B cell (primary cell): ENCODE results near the gene SCYGR1. TPM values are rescaled to one million over a fixed set of nuclear protein-coding genes. Genes with fewer than 3 reads are reported as not detected.

Experiments
- ATAC-seq: fragments of 200-7000 bp; cut with Tn5 transposase; one replicate; pipeline ENCODE4 v1.10.0; 2021; ENCODE audit warnings: low read depth, mild to moderate bottlenecking, moderate number of reproducible peaks, moderate library complexity
- CTCF ChIA-PET: fragments of 350-600 bp; sonication (Branson Sonifier 250); formaldehyde crosslinking; loops from one replicate; lab custom pipeline; 2021; ENCODE audit warnings: antibody characterized with exemption, inconsistent platforms; lab: Charles Lee
- POLR2A ChIA-PET: fragments of 350-600 bp; sonication (Branson Sonifier 250); formaldehyde crosslinking; loops from one replicate; lab custom pipeline; 2021; ENCODE audit warnings: antibody characterized with exemption; lab: Charles Lee
- DNase-seq: peaks from one replicate; pipeline ENCODE4 v3.0.0; 2013
- H2AFZ ChIP-seq: 2 replicates; pipeline ENCODE4 v1.6.1; 2012; ENCODE audit warnings: mild to moderate bottlenecking, low read depth, low read length; ENCODE audit not compliant: insufficient read depth, poor library complexity, severe bottlenecking
- H3K27ac ChIP-seq, 2 donors: 1 replicate in 1 of 2; 2 replicates in 1 of 2; pipeline ENCODE4 v1.5.1; 2012 to 2013; ENCODE audit warnings: low read length in 2 of 2, mild to moderate bottlenecking in 2 of 2, moderate library complexity in 1 of 2
- H3K27me3 ChIP-seq, 4 experiments: fragments of 200-600 bp in 1 of 4; sonication (generic) in 1 of 4; replicated peaks in 1 of 4; 1 replicate in 2 of 4; 2 replicates in 2 of 4; pipeline versions ENCODE4 v1.6.1 to v1.7.0; 2013 to 2016; ENCODE audit warnings: low read length in 3 of 4, mild to moderate bottlenecking in 2 of 4, mixed read lengths in 1 of 4, moderate library complexity in 1 of 4; ENCODE audit not compliant: insufficient read depth in 4 of 4, control insufficient read depth in 3 of 4; ENCODE audit errors: control extremely low read depth in 1 of 4
- H3K36me3 ChIP-seq, 2 experiments: replicated peaks in 1 of 2; 1 replicate in 1 of 2; 2 replicates in 1 of 2; pipeline versions ENCODE4 v1.6.1 to v1.7.1; 2013; ENCODE audit warnings: low read length in 1 of 2; ENCODE audit not compliant: insufficient read depth in 2 of 2, control insufficient read depth in 1 of 2; ENCODE audit errors: control extremely low read depth in 1 of 2, extremely low read depth in 1 of 2
- H3K4me1 ChIP-seq, 2 donors: fragments of 200-600 bp in 1 of 2; sonication (generic) in 1 of 2; 1 replicate in 1 of 2; 2 replicates in 1 of 2; pipeline versions ENCODE4 v1.5.1 to v1.6.1; 2013 to 2017; ENCODE audit warnings: low read length in 2 of 2; ENCODE audit not compliant: control insufficient read depth in 2 of 2, insufficient read depth in 2 of 2
- H3K4me2 ChIP-seq: replicated peaks from 2 replicates; pipeline ENCODE3; 2012; ENCODE audit warnings: mild to moderate bottlenecking, low read depth, low read length; ENCODE audit not compliant: poor library complexity, severe bottlenecking
- H3K4me3 ChIP-seq, 5 experiments: fragments of 200-600 bp in 1 of 5; sonication (generic) in 1 of 5; 1 replicate in 3 of 5; 2 replicates in 2 of 5; pipeline versions ENCODE4 v1.5.1 to v1.7.0; 2011 to 2016; ENCODE audit warnings: low read length in 4 of 5, mild to moderate bottlenecking in 4 of 5, low read depth in 2 of 5, control low read depth in 1 of 5, moderate library complexity in 1 of 5; ENCODE audit not compliant: insufficient read depth in 1 of 5; ENCODE audit errors: control extremely low read depth in 1 of 5, extremely low read depth in 1 of 5
- H3K79me2 ChIP-seq: fragments of 200-600 bp; sonication (generic); one replicate; pipeline ENCODE4 v1.6.0; 2016; ENCODE audit warnings: low read length; ENCODE audit not compliant: control insufficient read depth, insufficient read depth
- H3K9ac ChIP-seq: fragments of 200-600 bp; sonication (generic); 2 replicates; pipeline ENCODE4 v1.6.1; 2017; ENCODE audit warnings: mild to moderate bottlenecking, low read length, moderate library complexity
- H3K9me3 ChIP-seq, 3 donors: one replicate each; pipeline versions ENCODE4 v1.6.1 to v1.7.1; 2013; ENCODE audit warnings: low read length in 2 of 3; ENCODE audit not compliant: control insufficient read depth in 2 of 3, insufficient read depth in 1 of 3; ENCODE audit errors: control extremely low read depth in 1 of 3
- H4K20me1 ChIP-seq: 2 replicates; pipeline ENCODE4 v1.6.0; 2012; ENCODE audit warnings: mild to moderate bottlenecking, low read length; ENCODE audit not compliant: insufficient read depth, control insufficient read depth, poor library complexity, severe bottlenecking
- H3K27ac Mint-ChIP-seq: one replicate; pipeline ENCODE4 v1.8.0; 2021; ENCODE audit warnings: mixed read lengths
- H3K27me3 Mint-ChIP-seq: one replicate; pipeline ENCODE4 v1.8.0; 2021; ENCODE audit warnings: mixed read lengths
- H3K4me1 Mint-ChIP-seq: one replicate; pipeline ENCODE4 v1.8.0; 2021; ENCODE audit warnings: mixed read lengths
- H3K4me3 Mint-ChIP-seq: one replicate; pipeline ENCODE4 v1.8.0; 2021; ENCODE audit warnings: mixed read lengths
- H3K9me3 Mint-ChIP-seq: one replicate; pipeline ENCODE4 v1.8.0; 2022; ENCODE audit warnings: mixed read lengths; ENCODE audit not compliant: insufficient read depth
- EZH2 ChIP-seq: IDR thresholded peaks from 2 replicates; pipeline ENCODE4 v1.6.1; 2012; ENCODE audit warnings: borderline replicate concordance, low read depth, mild to moderate bottlenecking, moderate library complexity, low read length; ENCODE audit not compliant: insufficient read depth, poor library complexity, severe bottlenecking
- WGBS: methylation state at CpG from one replicate; pipeline ENCODE4 v1.1.5; 2013; ENCODE audit warnings: missing lambda C conversion rate; ENCODE audit not compliant: insufficient coverage; 5-methylcytosine and 5-hydroxymethylcytosine counted together
- intact Hi-C: fragments of 100-400 bp; cut with micrococcal nuclease; formaldehyde crosslinking; loops from one replicate; pipeline ENCODE4 v1.10.0; 2022
- polyA plus RNA-seq: library from polyadenylated mRNA; depleted of rRNA; stranded (reverse); fragments of >200 nt; gene quantifications from 2 replicates; pipeline ENCODE4 v1.2.3, GENCODE V29; 2012
- total RNA-seq, 2 donors: library from RNA; stranded (reverse); fragments of 120-200 nt in 1 of 2; gene quantifications; 1 replicate in 1 of 2; 2 replicates in 1 of 2; pipeline versions ENCODE4 v1.2.3 to v1.2.4, GENCODE V29; 2013 to 2022
- TF ChIP-seq, protein P1 (sequence below): fragments of 200-600 bp; IDR thresholded peaks from one replicate; pipeline ENCODE4 v1.8.0; 2022; ENCODE audit warnings: antibody characterized with exemption, mild to moderate bottlenecking

Gene SCYGR1
- total and polyA plus RNA-seq, 2 donors (not counting 1 experiment from before 2014, with no cell fraction given): not detected

DNA sequence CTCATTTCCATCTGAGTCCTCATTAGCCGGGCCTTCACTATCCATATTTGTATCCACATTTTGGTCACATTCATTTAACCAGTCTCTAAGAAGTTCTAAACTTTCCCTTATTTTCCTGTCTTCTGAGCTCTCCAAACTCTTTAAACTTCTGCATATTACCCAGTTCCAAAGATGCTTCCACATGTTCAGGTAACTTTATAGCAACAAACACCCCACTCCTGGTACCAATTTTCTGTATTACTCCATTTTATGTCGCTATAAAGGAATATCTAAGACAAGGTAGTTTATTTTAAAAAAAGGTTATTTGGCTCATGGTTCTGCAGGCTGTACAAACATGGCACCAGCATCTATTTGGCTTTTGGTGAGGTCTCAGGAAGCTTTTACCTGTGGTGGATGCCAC lies 45.4 kb upstream of the SCYGR1 start:
- CTCF ChIA-PET: interaction anchor here (0.6 kb wide), 1 partner anchor 47 kb away, joined by 3 read pairs; no protein-coding TSS in a partner anchor
- no peaks in the 10 kb centered on the region for H3K4me1 ChIP-seq
- no peak overlapping the region for H3K4me3 Mint-ChIP-seq
- H3K9me3 Mint-ChIP-seq: peaks cover 9% of the 10 kb centered on the region
- intact Hi-C loops: no loop called here
- POLR2A ChIA-PET: no interaction called here
- H3K36me3 ChIP-seq: no peaks in the 10 kb centered on the region
- H3K79me2 ChIP-seq: no peaks in the 10 kb centered on the region
- no peak overlapping the region for H3K4me2 ChIP-seq
- no peak overlapping the region for H3K27ac Mint-ChIP-seq
- peaks cover 8% of the 10 kb centered on the region for H3K27me3 Mint-ChIP-seq
- H3K4me3 ChIP-seq: no peak overlapping the region
- H3K9me3 ChIP-seq: peaks cover 0 to 20% (median 15%) of the 10 kb centered on the region in 3 donors
- H3K27me3 ChIP-seq: peaks cover 0 to 3% (median 0%) of the 10 kb centered on the region in 4 experiments
- no peak overlapping the region for H3K9ac ChIP-seq
- DNase-seq (no peak), ATAC-seq (no peak)
- H4K20me1 ChIP-seq: no peaks in the 10 kb centered on the region
- no peak overlapping the region for H2AFZ ChIP-seq
- H3K4me1 Mint-ChIP-seq: no peaks in the 10 kb centered on the region
- no peak for TF ChIP-seq EZH2
- TF ChIP-seq, protein P1, sequence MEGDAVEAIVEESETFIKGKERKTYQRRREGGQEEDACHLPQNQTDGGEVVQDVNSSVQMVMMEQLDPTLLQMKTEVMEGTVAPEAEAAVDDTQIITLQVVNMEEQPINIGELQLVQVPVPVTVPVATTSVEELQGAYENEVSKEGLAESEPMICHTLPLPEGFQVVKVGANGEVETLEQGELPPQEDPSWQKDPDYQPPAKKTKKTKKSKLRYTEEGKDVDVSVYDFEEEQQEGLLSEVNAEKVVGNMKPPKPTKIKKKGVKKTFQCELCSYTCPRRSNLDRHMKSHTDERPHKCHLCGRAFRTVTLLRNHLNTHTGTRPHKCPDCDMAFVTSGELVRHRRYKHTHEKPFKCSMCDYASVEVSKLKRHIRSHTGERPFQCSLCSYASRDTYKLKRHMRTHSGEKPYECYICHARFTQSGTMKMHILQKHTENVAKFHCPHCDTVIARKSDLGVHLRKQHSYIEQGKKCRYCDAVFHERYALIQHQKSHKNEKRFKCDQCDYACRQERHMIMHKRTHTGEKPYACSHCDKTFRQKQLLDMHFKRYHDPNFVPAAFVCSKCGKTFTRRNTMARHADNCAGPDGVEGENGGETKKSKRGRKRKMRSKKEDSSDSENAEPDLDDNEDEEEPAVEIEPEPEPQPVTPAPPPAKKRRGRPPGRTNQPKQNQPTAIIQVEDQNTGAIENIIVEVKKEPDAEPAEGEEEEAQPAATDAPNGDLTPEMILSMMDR: no peak
- 93% methylated on average over 1 of the region's 2 CpGs for WGBS
- no peak overlapping the region for H3K27ac ChIP-seq

GRCh38 chr2:227430639-227431038 lies 42.9 kb upstream of the SCYGR1 start:
- Histone ChIP-seq H3K9ac (no peak overlapping the region), H2AFZ (no peak overlapping the region), H3K4me2 (no peak overlapping the region), H3K27ac (no peak overlapping the region), H3K9me3 (peaks cover 0 to 20% (median 15%) of the 10 kb centered on the region in 3 donors), H3K27me3 (no peaks in the 10 kb centered on the region), H3K79me2 (no peaks in the 10 kb centered on the region), H3K36me3 (no peaks in the 10 kb centered on the region), H3K4me3 (no peak overlapping the region), H4K20me1 (no peaks in the 10 kb centered on the region), H3K4me1 (no peaks in the 10 kb centered on the region)
- Mint-ChIP-seq H3K4me3 (no peak overlapping the region), H3K4me1 (no peaks in the 10 kb centered on the region), H3K27ac (no peak overlapping the region), H3K9me3 (peaks cover 9% of the 10 kb centered on the region), H3K27me3 (peaks cover 8% of the 10 kb centered on the region)
- DNase-seq (no peak), ATAC-seq (no peak)
- ChIA-PET CTCF (no interaction called here), POLR2A (no interaction called here)
- WGBS: no CpG with 5 or more reads among the region's 3 CpGs
- intact Hi-C loops: no loop called here
- no peak for TF ChIP-seq EZH2
- TF ChIP-seq, protein P1: no peak
